HG03558 (cell line): ENCODE data around the gene LARP1B.
A peak's percentile ranks its signal among the peaks of the same experiment; 100 is the strongest.
"Not testable (repeated sequence)": the region's sequence is repeated elsewhere in the genome, so short reads cannot be mapped to it uniquely, and the experiment has no call there.

Experiments used
- ATAC-seq: cut with Tn5 transposase; IDR thresholded peaks from one replicate; pipeline ENCODE4 v1.9.1; 2021; ENCODE audit warnings: moderate number of reproducible peaks; ENCODE audit not compliant: unreplicated experiment; ENCODE audit errors: extremely low read depth

The LARP1B gene

GRCh38 chr4:128060699-128061565, at the start of gene LARP1B:
TSS of gene LARP1B (plus strand) at chr4:128061312. CDS start at chr4:128074952, 13,640 bp downstream.
- ATAC-seq, result peak; percentile 87

GRCh38 chr4:128025319-128025718, 35.8 kb upstream of the LARP1B start:
- ATAC-seq, result no peak

GRCh38 chr4:128029907-128030306, 31.2 kb upstream of the LARP1B start:
- no peak for ATAC-seq

GRCh38 chr4:128031756-128032384, 29.2 kb upstream of the LARP1B start:
- no peak for ATAC-seq

DNA sequence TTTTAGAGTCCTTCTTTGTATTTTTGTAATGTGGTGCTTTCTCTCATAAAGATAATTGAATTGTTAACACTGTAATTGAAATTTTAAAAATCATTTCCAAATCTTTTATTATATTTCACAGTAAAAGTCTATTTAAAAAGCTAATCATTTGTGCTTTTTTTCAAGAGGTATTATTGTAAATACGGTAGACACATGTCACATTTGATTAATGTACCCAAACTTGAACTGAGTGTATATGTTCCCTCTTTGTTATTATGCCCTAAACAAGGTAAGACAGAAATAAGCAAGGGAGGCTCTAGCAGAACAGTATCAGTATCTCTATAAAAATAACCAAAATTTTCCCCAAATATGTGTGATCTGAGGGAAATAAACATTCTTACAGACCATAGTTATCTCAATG, 21.5 kb upstream of the LARP1B start:
- ATAC-seq, result no peak

DNA sequence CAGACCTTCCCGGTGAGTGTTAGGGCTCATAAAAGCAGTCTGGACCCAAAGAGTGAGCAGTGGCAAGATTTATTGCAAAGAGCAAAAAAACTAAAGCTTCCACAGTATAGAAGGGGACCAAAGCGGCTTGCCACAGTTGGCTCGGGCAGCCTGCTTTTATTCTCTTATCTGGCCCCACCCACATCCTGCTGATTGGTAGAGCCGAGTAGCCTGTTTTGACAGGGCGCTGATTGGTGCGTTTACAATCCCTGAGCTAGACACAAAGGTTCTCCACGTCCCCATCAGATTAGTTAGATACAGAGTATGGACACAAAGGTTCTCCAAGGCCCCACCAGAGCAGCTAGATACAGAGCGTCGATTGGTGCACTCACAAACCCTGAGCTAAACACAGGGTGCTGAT, 14.1 kb upstream of the LARP1B start:
- not testable (repeated sequence) for ATAC-seq

DNA sequence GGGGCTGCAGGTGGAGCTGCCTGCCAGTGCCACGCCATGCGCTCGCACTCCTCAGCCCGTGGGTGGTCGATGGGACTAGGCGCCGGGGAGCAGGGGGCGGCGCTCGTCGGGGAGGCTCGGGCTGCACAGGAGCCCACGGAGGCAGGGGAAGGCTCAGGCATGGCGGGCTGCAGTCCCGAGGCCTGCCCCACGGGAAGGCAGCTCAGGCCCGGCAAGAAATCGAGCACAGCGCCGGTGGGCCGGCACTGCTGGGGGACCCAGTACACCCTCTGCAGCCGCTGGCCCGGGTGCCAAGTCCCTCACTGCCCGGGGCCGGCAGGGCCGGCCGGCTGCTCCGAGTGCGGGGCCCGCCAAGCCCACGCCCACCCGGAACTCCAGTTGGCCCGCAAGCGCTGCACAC, 13.6 kb upstream of the LARP1B start:
- ATAC-seq, result not testable (repeated sequence)

DNA sequence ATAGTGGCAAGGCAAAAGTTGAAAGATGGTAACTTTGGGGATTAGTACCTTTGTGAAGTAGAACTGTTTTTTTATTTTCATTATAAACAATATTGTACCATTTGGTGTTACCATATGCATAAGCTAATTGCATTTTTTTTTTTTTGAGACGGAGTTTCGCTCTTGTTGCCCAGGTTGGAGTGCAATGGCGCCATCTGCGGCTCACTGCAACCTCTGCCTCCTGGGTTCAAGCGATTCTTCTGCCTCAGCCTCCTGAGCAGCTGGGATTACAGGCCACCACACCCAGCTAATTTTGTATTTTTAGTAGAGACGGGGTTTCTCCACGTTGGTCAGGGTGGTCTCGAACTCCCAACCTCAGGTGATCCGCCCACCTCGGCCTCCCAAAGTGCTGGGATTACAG, 9.9 kb upstream of the LARP1B start:
- not testable (repeated sequence) for ATAC-seq

DNA sequence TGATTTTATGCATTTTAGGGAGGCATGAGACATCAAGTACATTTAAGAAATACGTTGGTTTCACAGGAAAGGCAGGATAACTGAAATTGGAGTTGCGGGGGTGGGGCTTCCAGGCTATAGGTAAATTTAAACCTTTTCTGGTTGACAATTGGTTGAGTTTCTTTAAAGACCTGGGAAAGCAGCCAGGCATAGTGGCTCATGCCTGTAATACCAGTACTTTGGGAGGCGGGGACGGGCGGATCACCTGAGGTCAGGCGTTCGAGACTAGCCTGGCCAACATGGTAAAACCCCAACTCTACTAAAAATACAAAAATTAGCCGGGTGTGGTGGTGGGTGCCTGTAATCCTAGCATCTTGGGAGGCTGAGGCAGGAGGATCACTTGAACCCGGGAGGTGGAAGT, 6.2 kb upstream of the LARP1B start:
- ATAC-seq, result not testable (repeated sequence)

- not testable (repeated sequence) for ATAC-seq
These were observed 5.5 kb upstream of the LARP1B start for GRCh38 chr4:128055441-128056206.

- no peak for ATAC-seq
These were observed 4.7 kb upstream of the LARP1B start for GRCh38 chr4:128056396-128056795.

DNA sequence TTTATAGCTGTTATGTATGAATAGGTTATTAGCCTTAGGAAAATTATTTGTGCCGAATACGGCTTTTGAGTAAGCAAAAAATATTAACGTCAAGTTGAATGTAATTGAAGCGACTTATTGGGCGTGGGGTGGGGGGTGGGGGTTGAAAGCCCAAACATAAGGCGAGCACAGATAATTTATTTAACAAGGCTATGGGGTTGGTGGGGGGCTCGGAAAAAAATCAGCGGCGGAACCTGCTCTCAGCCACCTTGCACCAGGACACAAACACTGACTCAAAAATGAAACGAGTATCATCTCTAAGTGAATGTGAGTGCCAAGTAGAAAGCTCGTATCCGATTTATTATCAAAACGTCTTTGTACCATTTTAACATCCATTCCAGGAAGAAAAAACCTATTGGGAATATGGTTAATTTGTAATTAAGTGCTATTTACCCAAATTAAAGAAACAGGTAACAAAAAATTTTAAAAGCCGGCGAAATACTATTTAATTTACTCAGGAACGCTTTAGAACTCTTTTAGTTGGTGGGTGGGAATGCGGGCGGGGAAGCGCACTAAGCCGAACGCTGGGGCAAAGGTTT, 902 bp upstream of the LARP1B start:
- ATAC-seq, result no peak

DNA sequence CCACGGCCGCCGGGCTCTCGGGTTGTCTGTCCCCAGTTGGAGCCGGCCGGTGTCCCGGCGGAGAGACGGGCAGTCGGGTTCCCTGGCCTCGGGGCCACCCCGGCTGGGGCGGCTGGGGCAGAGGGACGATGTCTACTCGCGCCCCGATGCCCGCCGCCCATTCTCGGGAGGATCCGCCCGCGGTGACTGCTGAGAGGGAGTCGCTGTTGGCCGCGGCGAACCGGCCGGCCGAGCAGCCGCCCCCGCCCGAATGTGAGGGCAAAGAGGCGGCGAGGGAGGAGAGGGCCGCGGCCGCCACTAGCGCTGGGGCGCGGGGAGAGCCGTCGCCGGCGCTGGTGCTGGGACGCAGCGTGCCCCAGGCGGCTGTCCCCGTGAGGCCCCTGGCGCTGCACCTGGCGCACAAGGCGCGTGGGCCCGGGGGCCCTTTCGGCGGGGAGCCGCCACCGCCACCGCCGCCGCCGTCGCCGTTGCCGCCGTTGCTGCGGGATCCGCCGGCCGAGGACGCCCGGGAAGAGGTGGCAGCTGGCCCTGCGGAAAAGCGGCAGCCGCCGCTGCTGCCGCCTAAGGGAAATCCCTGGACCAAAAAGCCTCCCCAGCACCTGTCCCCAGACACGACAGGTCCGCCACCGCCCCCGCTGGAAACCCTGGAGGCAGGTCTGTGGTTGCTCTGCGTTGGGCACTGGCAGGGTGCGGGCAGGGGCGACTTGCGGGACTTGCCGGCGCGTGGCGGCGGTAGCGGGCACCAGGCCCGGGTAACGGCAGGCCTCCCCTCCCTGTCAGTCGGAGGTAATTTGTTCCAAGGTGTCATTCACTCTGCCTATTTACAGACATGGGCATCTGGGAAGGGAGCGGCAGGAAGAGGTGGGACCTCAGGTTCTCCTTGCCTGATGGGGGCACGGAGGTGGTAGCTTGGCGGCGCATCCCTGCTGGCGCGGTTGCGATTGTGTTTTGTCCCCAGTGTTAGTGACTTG, 739 bp downstream of the LARP1B start:
- ATAC-seq, result peak; percentile 12

GRCh38 chr4:128066453-128066820, 5.3 kb downstream of the LARP1B start:
- ATAC-seq, result not testable (repeated sequence)

GRCh38 chr4:128068918-128069317, 7.8 kb downstream of the LARP1B start:
- ATAC-seq, result no peak

GRCh38 chr4:128076464-128076863, 15.4 kb downstream of the LARP1B start:
- no peak for ATAC-seq

DNA sequence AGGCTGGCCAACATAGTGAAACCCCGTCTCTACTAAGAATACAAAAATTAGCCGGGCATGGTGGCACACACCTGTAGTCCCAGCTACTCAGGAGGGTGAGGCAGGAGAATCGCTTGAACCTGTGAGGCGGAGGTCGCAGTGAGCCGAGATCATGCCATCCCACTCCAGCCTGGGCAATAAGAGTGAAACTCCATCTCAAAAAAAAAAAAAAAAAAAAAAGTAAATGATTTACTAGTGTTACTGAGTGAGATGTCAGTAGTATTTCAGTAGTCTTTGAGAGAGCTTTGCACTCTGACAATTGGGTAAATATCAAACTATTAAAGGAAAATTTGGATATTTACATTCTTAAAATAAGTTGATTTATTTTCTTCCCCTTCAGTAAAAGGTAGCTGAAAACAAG, 34.2 kb downstream of the LARP1B start:
- not testable (repeated sequence) for ATAC-seq

GRCh38 chr4:128107766-128108165, 46.7 kb downstream of the LARP1B start:
- no peak for ATAC-seq

- ATAC-seq, result no peak
These were observed 61.9 kb downstream of the LARP1B start for GRCh38 chr4:128123036-128123435.
